IPS-20b (cell line): Measurements from ENCODE around the gene HLCS.

Experiments used
- H3K27ac ChIP-seq: one replicate; pipeline ENCODE4 v1.5.1; 2013; ENCODE audit warnings: low read length
- H3K27me3 ChIP-seq: 2 replicates; pipeline ENCODE4 v1.6.1; 2013; ENCODE audit warnings: mild to moderate bottlenecking, low read length, inconsistent platforms; ENCODE audit not compliant: insufficient read depth
- H3K36me3 ChIP-seq: 2 replicates; pipeline ENCODE4 v1.6.1; 2013; ENCODE audit warnings: low read depth, mild to moderate bottlenecking, inconsistent platforms, low read length, moderate library complexity; ENCODE audit not compliant: insufficient read depth
- H3K4me1 ChIP-seq: 2 replicates; pipeline ENCODE4 v1.6.1; 2013; ENCODE audit warnings: mild to moderate bottlenecking, control low read depth, inconsistent platforms, low read length, moderate library complexity; ENCODE audit not compliant: insufficient read depth
- H3K4me3 ChIP-seq: 2 replicates; pipeline ENCODE4 v1.5.1; 2013; ENCODE audit warnings: mild to moderate bottlenecking, low read length, inconsistent platforms
- H3K9ac ChIP-seq: 2 replicates; pipeline ENCODE4 v1.6.1; 2013; ENCODE audit warnings: low read depth, mild to moderate bottlenecking, inconsistent platforms, low read length, moderate library complexity
- H3K9me3 ChIP-seq: 2 replicates; pipeline ENCODE4 v1.6.1; 2013; ENCODE audit warnings: mild to moderate bottlenecking, low read depth, low read length, inconsistent platforms; ENCODE audit not compliant: insufficient read depth

Gene HLCS

DNA sequence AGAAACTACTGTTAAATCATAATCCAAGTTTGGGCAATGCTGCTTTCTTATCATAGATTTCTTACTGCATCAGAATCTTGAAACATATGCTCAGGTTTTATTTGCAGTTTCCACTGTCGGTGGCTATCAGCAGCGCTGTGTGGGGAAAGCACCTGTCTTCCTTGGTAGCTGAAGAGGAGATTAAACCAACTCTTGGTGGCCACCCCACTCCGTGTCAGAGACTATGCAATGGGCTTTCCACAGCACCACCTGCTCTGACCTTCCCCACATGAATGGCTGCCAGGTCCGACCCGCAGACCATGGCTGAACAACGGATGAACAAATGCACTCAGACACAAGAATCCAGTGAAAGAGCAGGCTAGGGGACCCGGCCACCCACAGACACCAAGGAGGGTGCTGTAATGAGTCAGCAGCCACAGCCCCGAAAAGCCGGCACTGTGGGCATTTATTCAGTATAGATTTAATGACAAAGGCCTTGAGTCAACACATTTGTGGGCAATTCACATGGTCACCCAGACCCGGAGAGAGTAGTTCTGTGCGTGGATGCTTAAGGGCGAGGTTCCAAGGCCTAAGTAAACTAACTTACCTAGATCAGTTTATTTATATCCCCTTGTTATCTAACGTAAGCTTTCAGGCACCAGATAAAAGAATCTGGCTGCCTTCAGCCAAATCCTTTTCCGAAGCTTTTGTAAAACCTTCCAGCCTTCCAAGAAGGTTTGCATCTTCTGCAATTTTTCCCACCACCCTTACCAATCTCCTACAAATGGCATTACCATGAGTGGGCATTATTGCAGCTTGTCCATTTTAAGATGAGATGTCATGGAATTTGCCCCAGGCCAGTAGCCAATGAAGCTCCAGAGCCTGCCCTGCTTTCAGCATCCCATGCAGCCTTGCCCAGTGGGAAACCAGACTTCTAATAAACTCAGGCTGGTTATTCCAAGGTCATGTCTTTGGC lies 82.7 kb downstream of the HLCS start:
- H3K4me3 ChIP-seq, result no peak overlapping the region
- H3K27ac ChIP-seq, result no peak overlapping the region
- H3K9me3 ChIP-seq, result peaks cover 21% of the 10 kb centered on the region
- H3K9ac ChIP-seq, result no peak overlapping the region
- no peaks in the 10 kb centered on the region for H3K36me3 ChIP-seq
- no peaks in the 10 kb centered on the region for H3K4me1 ChIP-seq
- no peaks in the 10 kb centered on the region for H3K27me3 ChIP-seq

DNA sequence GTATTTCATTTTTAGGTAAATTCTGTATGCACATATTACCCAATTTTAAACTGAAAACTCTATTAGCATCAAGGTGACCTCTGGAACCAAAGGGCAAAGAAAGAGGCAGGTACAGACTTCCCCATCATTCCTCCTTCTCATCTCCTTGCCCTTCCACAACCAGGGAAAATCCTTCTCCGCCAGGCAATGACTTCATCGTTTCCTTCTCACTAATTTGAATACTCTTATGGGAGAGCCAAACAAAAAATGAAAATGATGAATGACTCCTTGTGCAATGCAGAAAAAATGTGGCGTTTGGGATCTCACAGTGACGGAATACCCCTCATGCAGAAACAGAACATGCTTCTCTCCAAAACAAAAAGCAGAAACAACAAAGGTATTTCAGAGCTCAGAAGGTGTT lies 83.7 kb downstream of the HLCS start:
- H3K36me3 ChIP-seq, result no peaks in the 10 kb centered on the region
- H3K27me3 ChIP-seq, result no peaks in the 10 kb centered on the region
- H3K4me1 ChIP-seq, result no peaks in the 10 kb centered on the region
- peaks cover 25% of the 10 kb centered on the region for H3K9me3 ChIP-seq
- H3K9ac ChIP-seq, result no peak overlapping the region
- no peak overlapping the region for H3K4me3 ChIP-seq
- H3K27ac ChIP-seq, result no peak overlapping the region

DNA sequence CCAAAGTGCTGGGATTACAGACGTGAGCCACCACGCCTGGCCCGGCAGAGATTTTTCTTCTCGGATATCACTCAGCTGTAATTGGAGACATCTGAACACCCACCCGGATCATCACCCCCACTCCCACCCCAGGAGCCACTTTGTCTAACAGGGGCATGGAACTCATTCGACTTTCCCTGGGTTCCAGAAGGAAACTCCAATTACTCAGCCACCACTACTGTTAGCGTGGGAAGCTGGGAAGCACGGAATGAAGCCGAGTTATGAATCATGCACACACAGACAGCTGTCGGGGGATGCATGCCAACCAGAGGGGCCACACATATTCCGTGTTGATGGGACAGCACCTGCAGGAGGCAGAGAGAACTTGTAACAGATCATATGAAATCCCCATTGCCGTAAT lies 85.2 kb downstream of the HLCS start:
- Histone ChIP-seq H3K27ac (no peak overlapping the region), H3K9me3 (peaks cover 25% of the 10 kb centered on the region), H3K36me3 (no peaks in the 10 kb centered on the region), H3K4me1 (no peaks in the 10 kb centered on the region), H3K27me3 (no peaks in the 10 kb centered on the region), H3K4me3 (no peak overlapping the region), H3K9ac (no peak overlapping the region)

DNA sequence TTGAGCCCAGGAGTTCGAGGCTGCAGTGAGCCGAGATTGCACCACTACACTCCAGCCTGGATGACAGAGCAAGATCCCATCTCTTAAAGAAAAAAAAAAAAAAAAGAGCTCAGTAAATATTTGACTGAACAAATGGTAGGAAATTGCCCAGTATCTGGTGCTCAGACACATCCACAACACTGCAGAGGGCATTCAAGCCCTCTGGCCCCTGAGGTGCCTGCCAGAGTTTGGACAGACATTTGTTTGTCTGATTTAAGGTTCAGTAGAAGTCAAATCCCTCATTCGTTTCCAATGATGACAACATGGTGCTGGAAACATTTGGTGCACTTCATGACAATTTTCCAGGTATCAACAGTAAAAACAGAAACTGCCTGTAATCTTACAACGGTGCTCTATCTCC lies 86.6 kb downstream of the HLCS start:
- Histone ChIP-seq H3K36me3 (no peaks in the 10 kb centered on the region), H3K27me3 (no peaks in the 10 kb centered on the region), H3K27ac (no peak overlapping the region), H3K4me3 (no peak overlapping the region), H3K4me1 (no peaks in the 10 kb centered on the region), H3K9me3 (peaks cover 25% of the 10 kb centered on the region), H3K9ac (no peak overlapping the region)

DNA sequence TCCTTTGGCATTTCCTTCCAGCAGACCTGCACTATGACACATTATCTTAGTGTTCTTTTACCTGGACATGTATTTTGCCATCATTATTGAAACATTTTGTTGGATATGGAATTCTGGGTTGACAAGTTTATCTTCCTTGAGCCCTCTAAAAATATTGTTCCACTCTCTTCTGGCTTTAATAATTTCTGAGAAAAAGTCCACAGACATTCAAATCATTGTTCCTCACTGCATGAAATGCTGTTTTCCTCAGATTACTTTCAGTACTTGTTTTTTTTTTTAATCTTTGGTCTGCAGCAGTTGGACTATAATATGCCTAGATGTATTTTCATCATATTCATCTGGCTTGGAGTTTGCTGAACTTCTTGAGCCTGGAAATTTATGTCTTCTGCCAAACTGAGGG lies 88.7 kb downstream of the HLCS start:
- Histone ChIP-seq H3K27me3 (no peaks in the 10 kb centered on the region), H3K9me3 (peaks cover 6% of the 10 kb centered on the region; the same call in 1 of the 2 replicates), H3K4me1 (no peaks in the 10 kb centered on the region), H3K27ac (no peak overlapping the region), H3K36me3 (no peaks in the 10 kb centered on the region), H3K9ac (no peak overlapping the region), H3K4me3 (no peak overlapping the region)

DNA sequence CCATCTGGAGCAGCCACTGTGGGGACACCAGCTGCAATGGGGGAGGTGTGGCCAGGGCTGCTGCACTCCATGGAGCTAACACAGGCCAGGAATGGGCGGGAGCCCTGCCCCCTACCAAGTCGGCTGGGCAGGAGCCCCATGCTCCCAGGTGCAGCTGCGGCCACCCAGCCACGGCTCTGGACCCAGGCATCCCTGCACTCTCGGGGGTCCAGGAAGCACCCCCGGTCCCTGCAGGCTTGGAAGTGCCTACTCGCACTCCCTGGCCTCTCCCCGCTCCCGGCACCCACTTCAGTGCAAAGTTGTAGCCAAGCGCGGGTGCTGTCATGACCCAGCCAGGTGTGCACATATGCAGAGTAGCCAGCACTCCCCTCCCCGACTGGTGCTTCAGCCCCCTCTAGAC lies 91.8 kb downstream of the HLCS start:
- Histone ChIP-seq H3K36me3 (no peaks in the 10 kb centered on the region), H3K27me3 (no peaks in the 10 kb centered on the region), H3K4me1 (no peaks in the 10 kb centered on the region), H3K9ac (no peak overlapping the region), H3K27ac (no peak overlapping the region), H3K4me3 (no peak overlapping the region), H3K9me3 (peaks cover 5% of the 10 kb centered on the region; the same call in 1 of the 2 replicates)

DNA sequence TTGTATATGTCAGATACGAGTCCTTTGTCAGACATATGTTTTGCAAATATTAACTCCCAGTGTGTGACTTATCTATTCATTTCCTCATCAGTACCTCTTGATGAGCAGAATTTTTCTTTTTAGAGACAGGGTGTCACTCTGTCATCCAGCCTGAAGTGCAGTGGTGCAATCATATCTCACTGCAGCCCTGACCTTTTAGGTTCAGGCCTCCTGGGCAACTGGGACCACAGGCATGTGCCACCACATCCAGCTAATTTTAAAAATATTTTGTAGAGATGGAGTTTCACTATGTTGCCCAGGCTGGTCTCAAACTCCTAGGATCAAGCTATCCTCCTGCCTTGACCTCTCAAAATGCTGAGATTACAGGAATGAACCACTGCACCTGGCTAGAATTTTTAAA lies 93.0 kb downstream of the HLCS start:
- Histone ChIP-seq H3K4me3 (no peak overlapping the region), H3K9me3 (peaks cover 2% of the 10 kb centered on the region; the same call in 1 of the 2 replicates), H3K9ac (no peak overlapping the region), H3K27ac (no peak overlapping the region), H3K36me3 (no peaks in the 10 kb centered on the region), H3K4me1 (no peaks in the 10 kb centered on the region), H3K27me3 (no peaks in the 10 kb centered on the region)

DNA sequence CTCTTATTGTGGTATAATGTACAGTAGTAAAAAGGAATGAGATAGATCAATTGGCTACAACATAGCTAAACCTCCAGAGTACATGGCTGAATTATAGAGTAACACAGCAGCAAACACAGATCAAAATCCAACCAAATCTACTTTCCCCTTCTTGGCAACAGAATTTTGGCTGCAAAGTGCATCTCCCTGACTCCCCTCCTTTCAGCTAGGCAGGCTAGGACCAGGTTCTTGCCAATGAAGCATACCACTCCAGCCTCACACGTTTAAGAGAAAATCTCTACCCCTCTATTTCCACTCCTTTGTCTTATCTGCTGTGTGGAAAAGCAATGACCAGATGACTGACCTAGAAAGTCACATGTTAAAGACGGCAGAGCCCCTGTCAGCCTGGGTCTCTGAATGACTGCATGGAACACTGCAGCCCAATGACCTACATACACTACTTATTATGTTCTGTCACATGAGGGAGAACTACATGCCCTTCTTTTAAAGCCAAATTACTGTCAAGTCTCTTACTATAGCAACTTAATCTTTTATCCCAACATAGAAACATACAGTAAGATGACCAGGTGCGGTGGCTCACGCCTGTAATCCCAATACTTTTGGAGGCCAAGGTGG lies 99.1 kb downstream of the HLCS start:
- Histone ChIP-seq H3K9me3 (no peaks in the 10 kb centered on the region), H3K27ac (no peak overlapping the region), H3K36me3 (no peaks in the 10 kb centered on the region), H3K4me3 (no peak overlapping the region), H3K4me1 (no peaks in the 10 kb centered on the region), H3K27me3 (no peaks in the 10 kb centered on the region), H3K9ac (no peak overlapping the region)

DNA sequence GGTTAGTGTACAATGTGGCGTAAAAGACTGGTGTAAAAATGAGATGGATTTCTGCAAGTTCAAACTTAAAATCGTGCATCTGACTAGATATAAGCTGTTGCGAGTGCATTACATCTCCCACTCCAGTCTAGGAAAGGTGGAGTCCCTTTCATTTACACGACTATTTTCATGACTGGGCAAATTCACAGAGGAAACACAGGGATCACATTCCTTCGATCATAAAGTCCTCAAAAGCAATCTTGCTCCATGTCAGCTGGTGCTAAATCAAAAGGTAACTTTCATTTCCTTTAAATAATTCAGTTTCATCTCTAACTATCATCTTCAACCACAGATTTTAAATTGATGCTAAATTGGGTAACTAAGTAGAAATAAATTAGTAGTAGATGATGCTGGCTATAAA lies 100.0 kb downstream of the HLCS start:
- no peak overlapping the region for H3K27ac ChIP-seq
- no peak overlapping the region for H3K9ac ChIP-seq
- H3K36me3 ChIP-seq, result no peaks in the 10 kb centered on the region
- no peak overlapping the region for H3K4me3 ChIP-seq
- H3K27me3 ChIP-seq, result no peaks in the 10 kb centered on the region
- H3K9me3 ChIP-seq, result no peaks in the 10 kb centered on the region
- no peaks in the 10 kb centered on the region for H3K4me1 ChIP-seq

DNA sequence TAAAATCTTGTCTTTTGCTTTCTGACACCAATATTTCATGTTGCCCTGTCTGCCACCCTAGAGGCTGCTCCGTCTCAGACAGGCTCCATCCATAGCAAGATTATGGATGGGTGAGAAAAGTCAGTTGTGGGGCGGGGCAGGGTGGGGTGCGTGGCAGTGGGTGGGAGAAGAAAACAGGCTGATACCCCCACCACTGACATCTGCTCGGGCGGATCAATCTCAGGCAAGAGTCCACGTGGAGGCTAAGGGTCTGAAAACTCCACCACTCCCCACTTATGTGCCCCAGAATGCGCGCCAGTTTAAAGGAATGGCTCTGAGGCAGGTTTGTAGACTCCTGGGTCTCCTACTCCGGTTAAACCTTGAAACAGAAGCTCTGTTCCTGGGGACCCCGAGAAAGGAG lies 101.5 kb downstream of the HLCS start:
- Histone ChIP-seq H3K27ac (no peak overlapping the region), H3K9ac (no peak overlapping the region), H3K27me3 (no peaks in the 10 kb centered on the region), H3K36me3 (no peaks in the 10 kb centered on the region), H3K4me3 (no peak overlapping the region), H3K4me1 (no peaks in the 10 kb centered on the region), H3K9me3 (no peaks in the 10 kb centered on the region)

DNA sequence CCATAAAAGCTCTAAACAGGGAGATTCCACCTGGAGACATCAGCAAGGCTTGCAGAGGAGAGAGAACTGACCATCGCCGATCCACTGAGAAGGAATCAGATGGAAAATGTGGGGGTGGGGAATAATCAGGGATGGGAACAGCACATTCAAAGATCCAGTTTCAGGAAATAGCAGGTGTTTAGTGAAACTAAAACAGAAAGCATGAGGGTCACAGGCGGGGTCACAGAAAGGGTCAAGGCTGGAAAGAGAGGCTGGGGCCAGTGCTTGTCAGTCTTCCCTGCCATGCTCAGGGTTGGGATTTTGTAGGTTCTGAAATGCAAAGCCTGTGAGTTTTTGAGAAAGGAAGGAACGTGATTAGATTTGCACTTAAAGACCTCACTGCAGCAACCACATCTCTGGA lies 103.2 kb downstream of the HLCS start:
- H3K27me3 ChIP-seq, result no peaks in the 10 kb centered on the region
- H3K4me3 ChIP-seq, result no peak overlapping the region
- no peaks in the 10 kb centered on the region for H3K9me3 ChIP-seq
- H3K36me3 ChIP-seq, result no peaks in the 10 kb centered on the region
- no peaks in the 10 kb centered on the region for H3K4me1 ChIP-seq
- no peak overlapping the region for H3K9ac ChIP-seq
- no peak overlapping the region for H3K27ac ChIP-seq
